Ishikawa (cell line): ENCODE data around the gene VBP1.

Experiments
- TEAD4 ChIP-seq: IDR thresholded peaks from 2 replicates; pipeline ENCODE4 v1.6.1; 2012
- TF ChIP-seq, protein P1 (sequence below): IDR thresholded peaks from 2 replicates; pipeline ENCODE4 v1.6.1; 2012

DNA sequence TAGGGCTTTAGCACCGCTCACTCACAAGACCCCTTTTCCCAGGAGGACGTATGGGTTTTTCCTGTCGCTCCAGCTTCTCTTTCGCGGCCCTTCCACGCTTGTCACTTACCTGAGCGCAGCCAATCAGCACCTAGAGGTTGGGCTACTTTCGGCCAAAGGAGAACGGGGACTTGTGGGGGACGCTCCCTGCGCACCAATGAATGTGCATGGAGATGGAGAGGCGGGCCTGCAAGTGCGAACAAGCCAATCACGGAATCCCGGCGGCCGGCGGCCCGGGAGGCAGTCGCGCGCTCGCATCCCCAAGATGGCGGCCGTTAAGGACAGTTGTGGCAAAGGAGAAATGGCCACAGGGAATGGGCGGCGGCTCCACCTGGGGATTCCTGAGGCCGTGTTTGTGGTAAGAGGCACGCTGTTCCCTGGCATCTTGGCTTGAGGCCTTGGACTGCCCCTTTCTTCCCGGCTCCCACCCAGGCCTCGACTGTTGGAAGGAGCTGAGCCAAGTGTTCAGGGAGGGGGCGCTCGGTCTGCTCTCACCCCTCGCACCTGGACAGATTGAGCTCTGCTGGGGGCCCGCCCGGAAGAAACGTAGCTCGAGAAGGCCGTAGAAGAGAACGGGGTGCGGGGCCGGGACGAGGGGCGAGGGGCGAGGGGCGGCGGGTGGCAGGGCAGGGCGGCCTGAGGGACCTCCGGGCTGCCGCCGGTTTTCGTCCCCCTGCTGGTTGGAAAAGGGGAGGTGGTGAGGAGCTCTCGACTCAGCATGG, at the start of gene VBP1:
- TF ChIP-seq TEAD4 = no peak
- TF ChIP-seq, protein P1, sequence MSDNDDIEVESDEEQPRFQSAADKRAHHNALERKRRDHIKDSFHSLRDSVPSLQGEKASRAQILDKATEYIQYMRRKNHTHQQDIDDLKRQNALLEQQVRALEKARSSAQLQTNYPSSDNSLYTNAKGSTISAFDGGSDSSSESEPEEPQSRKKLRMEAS = 0 out of 2 replicates have a peak, but pooled peaks have one; percentile 10
